SW 1271 (cell line): ENCODE measurements around the gene DNAJA4.
A peak's percentile ranks its signal among the peaks of the same experiment; 100 is the strongest.

Source experiments
- DNase-seq, 2 experiments: peaks; one replicate each; lab custom pipeline; 2025; lab: John Stamatoyannopoulos, UW

DNAJA4 gene

GRCh38 chr15:78315686-78316282 is 51.4 kb downstream of the DNAJA4 start:
- no peak for DNase-seq

- no peak for DNase-seq
Measured at GRCh38 chr15:78316283-78317083, 52.1 kb downstream of the DNAJA4 start.

- DNase-seq = peak in 1 of 2 experiments; percentile 23
Measured at GRCh38 chr15:78317145-78317836, 52.9 kb downstream of the DNAJA4 start.

- no peak for DNase-seq
Measured at GRCh38 chr15:78319588-78319987, 55.2 kb downstream of the DNAJA4 start.

- DNase-seq = no peak
Measured at GRCh38 chr15:78320183-78320582, 55.8 kb downstream of the DNAJA4 start.

- DNase-seq = no peak
Measured at GRCh38 chr15:78321041-78321570, 56.7 kb downstream of the DNAJA4 start.

- no peak for DNase-seq
Measured at GRCh38 chr15:78321786-78322185, 57.4 kb downstream of the DNAJA4 start.

GRCh38 chr15:78322243-78322642 is 57.9 kb downstream of the DNAJA4 start:
- no peak for DNase-seq

GRCh38 chr15:78322724-78323521 is 58.6 kb downstream of the DNAJA4 start:
- DNase-seq = no peak

GRCh38 chr15:78323693-78324092 is 59.3 kb downstream of the DNAJA4 start:
- no peak for DNase-seq

GRCh38 chr15:78324144-78324543 is 59.8 kb downstream of the DNAJA4 start:
- DNase-seq = no peak

- no peak for DNase-seq
Measured at GRCh38 chr15:78325092-78325843, 60.9 kb downstream of the DNAJA4 start.

GRCh38 chr15:78327466-78327865 is 63.1 kb downstream of the DNAJA4 start:
- DNase-seq = no peak

GRCh38 chr15:78329625-78330024 is 65.3 kb downstream of the DNAJA4 start:
- no peak for DNase-seq
